ENCODE results near the gene RCAN2.

Gene RCAN2

DNA sequence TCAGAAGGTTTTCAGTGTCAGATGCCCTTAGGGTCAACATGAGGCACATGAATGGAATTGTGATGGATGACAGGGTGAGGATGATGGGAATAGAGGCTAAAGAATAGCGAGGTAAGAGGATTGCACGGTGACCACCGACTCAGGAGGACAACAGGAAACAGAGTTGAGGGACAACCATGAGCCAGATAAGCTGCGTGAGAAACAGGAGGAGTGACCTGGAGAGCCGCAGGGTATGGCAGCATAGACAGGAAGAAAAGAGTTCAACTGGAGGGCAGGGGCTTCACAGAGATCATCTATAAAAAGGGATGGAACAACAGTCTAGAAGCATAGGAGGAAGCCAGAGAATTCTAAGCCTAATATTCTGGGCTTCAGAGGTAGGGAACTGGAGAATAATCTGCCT, 235.7 kb downstream of the RCAN2 start:
- H3K4me3 ChIP-seq (ENCODE audit: low read depth, low read length) = no peak overlapping the region
- TF ChIP-seq, protein P1, sequence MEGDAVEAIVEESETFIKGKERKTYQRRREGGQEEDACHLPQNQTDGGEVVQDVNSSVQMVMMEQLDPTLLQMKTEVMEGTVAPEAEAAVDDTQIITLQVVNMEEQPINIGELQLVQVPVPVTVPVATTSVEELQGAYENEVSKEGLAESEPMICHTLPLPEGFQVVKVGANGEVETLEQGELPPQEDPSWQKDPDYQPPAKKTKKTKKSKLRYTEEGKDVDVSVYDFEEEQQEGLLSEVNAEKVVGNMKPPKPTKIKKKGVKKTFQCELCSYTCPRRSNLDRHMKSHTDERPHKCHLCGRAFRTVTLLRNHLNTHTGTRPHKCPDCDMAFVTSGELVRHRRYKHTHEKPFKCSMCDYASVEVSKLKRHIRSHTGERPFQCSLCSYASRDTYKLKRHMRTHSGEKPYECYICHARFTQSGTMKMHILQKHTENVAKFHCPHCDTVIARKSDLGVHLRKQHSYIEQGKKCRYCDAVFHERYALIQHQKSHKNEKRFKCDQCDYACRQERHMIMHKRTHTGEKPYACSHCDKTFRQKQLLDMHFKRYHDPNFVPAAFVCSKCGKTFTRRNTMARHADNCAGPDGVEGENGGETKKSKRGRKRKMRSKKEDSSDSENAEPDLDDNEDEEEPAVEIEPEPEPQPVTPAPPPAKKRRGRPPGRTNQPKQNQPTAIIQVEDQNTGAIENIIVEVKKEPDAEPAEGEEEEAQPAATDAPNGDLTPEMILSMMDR (IDR thresholded peaks at IDR 0.05; ENCODE audit: low read depth, low read length) = no peak

DNA sequence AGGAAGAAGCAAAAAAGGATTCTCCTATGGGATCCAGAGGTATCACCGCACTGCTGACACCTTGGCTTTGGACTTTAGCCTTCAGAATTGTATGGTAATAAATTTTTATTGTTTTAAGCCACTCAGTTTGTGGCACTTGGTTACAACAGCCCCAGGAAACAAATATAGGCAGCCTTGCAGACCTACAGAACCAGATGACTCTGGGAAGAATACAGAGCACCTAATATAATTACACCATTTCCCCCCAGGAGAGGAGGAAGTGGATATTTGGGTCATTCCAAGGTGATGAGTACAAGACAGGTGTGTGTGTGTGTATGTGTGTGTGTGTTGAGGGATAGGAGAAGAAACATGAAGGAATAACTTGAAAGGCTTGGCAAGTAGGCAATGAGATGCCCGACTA, 236.3 kb downstream of the RCAN2 start:
- TF ChIP-seq, protein P1 (IDR thresholded peaks at IDR 0.05; ENCODE audit: low read depth, low read length) = no peak

DNA sequence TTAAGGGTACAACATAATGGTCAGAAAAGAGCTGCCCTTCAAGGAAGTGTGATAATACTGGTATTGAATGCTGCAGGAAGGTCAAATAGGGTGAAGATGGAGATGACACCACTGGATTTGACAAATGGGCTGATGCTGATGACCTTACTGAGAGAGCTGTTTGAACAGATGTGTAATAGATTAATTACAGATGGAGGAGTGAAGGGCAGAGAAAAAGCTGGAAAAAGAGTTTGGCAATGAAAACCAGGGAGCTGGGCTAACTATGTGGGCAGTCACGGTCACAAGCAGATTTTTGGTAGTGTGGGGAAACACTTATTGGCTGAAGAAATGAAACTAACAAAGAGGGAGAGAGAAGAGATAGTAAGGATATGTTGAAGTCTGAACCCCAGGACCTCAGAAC, 236.9 kb downstream of the RCAN2 start:
- no peak overlapping the region for H3K4me3 ChIP-seq (ENCODE audit: low read depth, low read length)
- TF ChIP-seq, protein P1 (IDR thresholded peaks at IDR 0.05; ENCODE audit: low read depth, low read length) = no peak

More for the DNA sequence above, 236.3 kb downstream of the RCAN2 start:
- H3K4me3 ChIP-seq (ENCODE audit: low read depth, low read length) = no peak overlapping the region

DNA sequence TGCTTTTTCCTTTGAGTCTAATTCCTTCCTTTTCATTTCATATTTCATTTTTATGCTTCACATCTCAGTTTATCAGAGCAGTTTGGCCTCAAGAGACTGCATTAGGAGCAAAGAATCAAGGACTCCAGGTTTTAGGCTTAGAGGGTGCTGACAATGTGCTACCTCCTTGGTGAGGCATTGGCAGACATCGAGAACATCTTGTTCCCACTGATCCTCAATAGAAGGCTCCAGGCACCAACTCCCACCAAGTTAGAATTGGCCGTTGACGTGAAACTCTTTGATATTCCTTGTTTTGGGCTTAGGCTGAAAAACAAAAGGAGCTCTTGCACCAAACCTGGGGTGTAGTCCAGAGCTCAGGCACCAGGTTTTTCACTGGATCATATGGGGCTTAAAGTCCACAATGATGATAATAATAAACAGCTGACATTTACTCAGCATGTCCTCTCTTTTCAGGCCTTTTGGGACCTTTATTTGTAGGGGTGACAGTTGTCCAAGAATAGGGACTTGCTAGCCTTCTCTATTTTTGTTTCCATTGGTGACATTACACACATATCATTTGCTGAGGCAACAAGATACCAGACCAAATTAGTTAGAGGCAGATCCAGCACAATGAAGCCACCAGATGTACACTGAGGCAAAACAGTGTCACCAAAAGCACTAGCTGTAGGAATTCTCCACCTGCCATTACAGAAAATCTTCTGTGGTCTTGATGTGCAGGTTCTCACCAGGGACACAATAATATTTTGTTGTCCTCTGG, 239.5 kb downstream of the RCAN2 start:
- H3K4me3 ChIP-seq (ENCODE audit: low read depth, low read length) = no peak overlapping the region
- TF ChIP-seq, protein P1 (IDR thresholded peaks at IDR 0.05; ENCODE audit: low read depth, low read length) = no peak

DNA sequence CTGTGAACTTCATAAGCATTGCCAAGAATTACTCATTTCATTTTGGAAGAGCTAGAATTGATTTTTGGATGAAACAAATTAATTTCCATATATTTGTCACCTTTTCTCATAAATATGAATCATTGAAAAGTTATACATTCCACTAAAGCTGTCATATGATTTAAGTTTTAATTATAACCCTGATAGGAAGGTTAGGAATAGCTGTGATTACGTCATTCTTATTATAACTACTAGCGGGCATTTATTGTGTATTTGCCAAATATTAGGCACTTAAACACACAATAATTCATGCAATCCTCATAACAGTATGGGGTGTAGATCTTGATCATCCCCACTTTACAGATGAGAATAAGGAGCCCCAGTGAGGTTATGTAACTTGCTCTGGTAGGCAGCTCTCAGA, 243.1 kb downstream of the RCAN2 start:
- TF ChIP-seq, protein P1 (IDR thresholded peaks at IDR 0.05; ENCODE audit: low read depth, low read length) = no peak
- no peak overlapping the region for H3K4me3 ChIP-seq (ENCODE audit: low read depth, low read length)

DNA sequence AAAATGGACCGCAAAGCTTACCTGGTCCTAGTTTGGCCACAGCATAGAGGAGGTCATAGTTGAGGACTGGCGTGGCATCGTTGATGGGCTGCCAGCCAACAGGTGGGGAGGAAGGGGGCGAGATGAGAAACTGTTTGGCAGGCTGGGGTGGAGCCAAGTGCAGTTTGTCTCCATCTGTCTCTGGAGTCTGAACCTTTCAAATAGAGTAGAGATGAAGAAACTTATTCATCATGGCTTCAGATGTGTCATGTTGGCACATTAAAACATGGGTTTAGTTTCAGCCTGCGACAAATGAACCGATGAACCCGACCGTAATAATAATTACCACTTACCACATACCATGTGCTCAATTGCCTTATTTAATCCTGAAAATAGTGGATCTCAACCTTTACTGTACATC, 244.5 kb downstream of the RCAN2 start:
- TF ChIP-seq, protein P1 (IDR thresholded peaks at IDR 0.05; ENCODE audit: low read depth, low read length) = no peak
- H3K4me3 ChIP-seq (ENCODE audit: low read depth, low read length) = no peak overlapping the region

DNA sequence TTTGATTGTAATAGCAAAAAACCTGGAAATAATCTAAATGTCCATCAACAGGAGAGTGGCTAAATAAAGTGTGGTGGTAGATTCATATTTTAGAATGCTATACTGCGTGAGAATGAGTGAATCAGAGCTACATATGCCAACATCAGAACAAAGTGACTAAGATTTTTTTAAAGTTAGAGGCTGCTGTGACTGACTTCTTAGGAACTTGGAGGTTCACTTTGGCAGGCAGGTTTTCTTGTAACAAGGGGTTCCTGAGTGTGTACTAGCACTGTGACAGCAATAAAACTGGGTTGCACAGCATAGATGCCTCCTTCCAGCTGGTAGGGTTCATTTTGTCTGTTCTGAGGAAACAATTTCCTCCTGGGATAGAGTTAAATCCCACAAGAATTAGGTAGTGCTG, 245.2 kb downstream of the RCAN2 start:
- TF ChIP-seq, protein P1 (IDR thresholded peaks at IDR 0.05; ENCODE audit: low read depth, low read length) = no peak

More for the DNA sequence above, 245.2 kb downstream of the RCAN2 start:
- no peak overlapping the region for H3K4me3 ChIP-seq (ENCODE audit: low read depth, low read length)
